Stimulated activated CD8-positive, alpha-beta memory T cell treated with anti-CD3 and anti-CD28 coated beads, Interleukin-4, amount 100 ng/mL, for 4 hours (primary cell): ENCODE data around the gene ANKRD35.

Experiments used
- DNase-seq, 2 donors: peaks; one replicate each; pipeline ENCODE4 v3.0.0-alpha.2; 2020; ENCODE audit warnings: low read depth in 2 of 2, low spot score in 1 of 2

Gene ANKRD35

DNA sequence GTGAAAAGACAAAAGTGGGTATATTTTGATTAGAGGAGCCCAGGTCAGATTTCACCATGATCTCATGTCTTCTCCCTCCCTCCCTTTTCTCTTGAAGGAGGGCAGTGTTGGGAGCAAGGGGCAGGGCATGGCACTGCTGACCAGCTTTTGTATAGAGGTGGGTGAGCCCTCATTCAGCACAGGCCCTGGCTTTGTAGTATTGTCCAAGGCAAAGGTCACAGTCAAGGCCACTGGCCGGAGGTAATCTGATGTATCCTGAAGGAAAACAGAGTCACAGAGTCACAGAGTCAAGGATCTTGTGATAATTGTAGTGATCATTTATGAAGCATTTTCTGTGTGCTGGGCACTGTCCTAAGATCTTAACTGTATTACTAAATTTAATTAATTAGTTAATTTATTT, 12.3 kb upstream of the ANKRD35 start:
- no peak for DNase-seq

GRCh38 chr1:145895471-145895870, 9.8 kb upstream of the ANKRD35 start:
- DNase-seq = no peak

GRCh38 chr1:145893306-145894055, 7.8 kb upstream of the ANKRD35 start:
- no peak for DNase-seq

DNA sequence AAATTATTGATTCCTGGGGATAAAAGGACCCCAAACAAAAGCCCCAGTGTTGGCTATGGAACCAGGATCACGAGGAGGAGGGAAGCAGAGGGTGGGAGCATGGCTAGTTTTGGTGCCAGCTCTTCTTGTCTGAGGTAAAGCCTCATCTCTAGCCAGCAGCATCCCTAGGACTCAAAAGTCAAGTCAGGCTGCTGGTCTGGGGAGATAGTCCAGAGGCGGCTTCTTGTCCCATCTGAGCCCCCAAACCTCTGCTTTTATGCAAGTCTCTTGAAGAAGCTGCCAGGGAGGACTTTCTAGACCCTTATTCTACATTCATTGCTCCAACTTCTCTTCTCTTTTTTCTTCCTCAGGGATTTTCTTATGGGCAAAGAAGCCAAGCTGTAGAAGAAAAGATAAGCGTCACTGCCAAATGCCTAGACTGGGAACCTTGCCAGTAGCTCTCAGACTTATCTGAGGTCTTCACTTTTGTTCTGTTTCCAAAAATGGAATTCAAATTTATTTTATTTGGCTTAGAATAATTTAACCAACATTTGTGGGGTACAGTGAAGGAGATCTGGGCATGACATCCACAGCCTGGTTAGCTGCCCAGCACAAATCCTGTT, 6.9 kb upstream of the ANKRD35 start:
- DNase-seq = no peak

GRCh38 chr1:145891587-145892485, 6.2 kb upstream of the ANKRD35 start:
- no peak for DNase-seq

- no peak for DNase-seq
These were observed 5.5 kb upstream of the ANKRD35 start for GRCh38 chr1:145891143-145891542.

DNA sequence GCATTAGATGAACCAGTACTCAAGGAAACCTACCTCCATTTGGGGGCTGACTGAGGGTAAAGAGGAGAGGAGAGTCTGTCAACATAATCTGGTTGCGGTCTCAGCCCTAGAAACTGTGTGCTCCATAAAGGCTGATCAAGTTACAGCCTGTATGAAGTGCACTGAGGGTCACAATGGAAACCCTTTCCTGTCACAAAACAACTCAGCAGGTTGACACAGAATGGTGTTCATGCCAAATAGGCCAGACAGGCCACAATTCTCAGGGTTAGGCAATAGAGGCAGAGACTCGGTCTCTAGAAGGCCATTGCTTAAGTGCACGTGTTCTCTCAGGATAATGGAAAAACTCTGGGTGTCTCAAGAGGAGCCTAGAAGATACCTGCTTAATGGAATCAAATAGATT, 4.1 kb upstream of the ANKRD35 start:
- DNase-seq = no peak

GRCh38 chr1:145887631-145888030, 2.0 kb upstream of the ANKRD35 start:
- DNase-seq = no peak

- no peak for DNase-seq
These were observed 1.1 kb upstream of the ANKRD35 start for GRCh38 chr1:145886816-145887215.

- no peak for DNase-seq
These were observed 724 bp upstream of the ANKRD35 start for GRCh38 chr1:145886390-145886789.

GRCh38 chr1:145884675-145885074, 991 bp downstream of the ANKRD35 start:
- no peak for DNase-seq

GRCh38 chr1:145879775-145880174, 5.9 kb downstream of the ANKRD35 start:
- DNase-seq = no peak

DNA sequence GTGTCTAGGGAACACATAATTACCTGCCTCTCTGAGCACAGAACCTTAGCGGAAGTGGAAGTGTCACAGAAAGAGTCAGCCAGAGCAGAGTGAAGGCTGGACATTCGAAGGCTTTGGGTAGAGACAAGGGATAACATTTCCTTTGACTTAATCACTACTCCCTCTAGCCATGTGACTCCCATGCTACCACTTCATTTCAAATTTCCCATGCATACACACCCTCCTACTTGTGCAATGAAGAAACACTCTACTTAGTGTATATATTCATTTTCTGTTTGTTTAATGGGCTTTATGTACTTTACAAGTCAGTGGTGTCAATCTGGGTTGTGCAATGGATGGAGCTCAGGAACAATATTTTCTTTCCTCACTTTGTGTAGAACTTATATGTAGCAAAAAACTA, 6.9 kb downstream of the ANKRD35 start:
- DNase-seq = no peak

- DNase-seq = no peak
These were observed 7.7 kb downstream of the ANKRD35 start for GRCh38 chr1:145877923-145878486.

- no peak for DNase-seq
These were observed 11.0 kb downstream of the ANKRD35 start for GRCh38 chr1:145874646-145875045.

DNA sequence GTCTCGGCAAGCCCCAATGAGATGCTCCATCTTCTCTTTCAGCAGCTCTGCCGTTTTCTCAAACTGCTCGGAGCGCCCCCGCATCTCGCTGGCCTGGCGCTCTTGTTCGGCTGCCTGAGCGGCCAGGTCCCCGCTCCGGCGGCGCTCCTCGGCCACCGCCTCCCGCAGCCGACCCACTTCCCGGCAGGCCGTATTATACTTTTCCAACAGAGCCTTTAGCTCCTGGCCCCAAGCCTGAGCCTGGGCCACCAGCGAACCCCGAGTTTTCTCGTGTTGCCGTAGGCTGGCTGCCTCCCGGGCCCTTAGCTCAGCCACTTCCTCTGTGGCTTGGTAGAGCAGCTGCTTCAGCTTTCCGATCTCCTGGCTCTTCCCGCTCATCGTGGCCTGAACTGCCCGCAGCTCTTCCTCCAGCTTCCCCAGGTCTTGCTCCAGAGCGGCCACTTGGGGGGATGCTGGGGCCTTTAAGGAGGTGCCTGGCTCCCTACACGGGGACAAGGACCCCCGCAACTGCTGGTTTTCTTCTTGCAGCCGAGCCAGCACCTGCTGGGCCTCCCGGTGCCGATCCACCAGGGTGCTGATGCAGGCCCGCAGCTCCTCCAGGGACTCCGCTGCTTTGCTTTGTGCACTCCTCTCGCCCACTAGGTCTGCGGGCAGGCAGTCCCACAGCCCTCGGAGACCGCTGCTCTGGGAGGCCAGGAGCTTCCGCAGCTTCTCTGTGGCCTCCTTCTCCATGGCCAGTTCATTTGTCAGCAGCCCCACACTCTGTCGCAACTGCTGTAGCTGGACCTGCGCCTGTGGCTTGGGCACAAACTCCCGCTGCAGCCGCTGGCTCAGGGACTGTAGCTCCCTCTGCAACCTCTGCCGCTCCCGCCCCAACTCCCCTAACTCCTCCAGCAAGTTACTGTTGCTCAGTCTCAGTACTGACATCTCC, 13.4 kb downstream of the ANKRD35 start:
- DNase-seq = no peak

- DNase-seq = no peak
These were observed 17.4 kb downstream of the ANKRD35 start for GRCh38 chr1:145868232-145868631.

DNA sequence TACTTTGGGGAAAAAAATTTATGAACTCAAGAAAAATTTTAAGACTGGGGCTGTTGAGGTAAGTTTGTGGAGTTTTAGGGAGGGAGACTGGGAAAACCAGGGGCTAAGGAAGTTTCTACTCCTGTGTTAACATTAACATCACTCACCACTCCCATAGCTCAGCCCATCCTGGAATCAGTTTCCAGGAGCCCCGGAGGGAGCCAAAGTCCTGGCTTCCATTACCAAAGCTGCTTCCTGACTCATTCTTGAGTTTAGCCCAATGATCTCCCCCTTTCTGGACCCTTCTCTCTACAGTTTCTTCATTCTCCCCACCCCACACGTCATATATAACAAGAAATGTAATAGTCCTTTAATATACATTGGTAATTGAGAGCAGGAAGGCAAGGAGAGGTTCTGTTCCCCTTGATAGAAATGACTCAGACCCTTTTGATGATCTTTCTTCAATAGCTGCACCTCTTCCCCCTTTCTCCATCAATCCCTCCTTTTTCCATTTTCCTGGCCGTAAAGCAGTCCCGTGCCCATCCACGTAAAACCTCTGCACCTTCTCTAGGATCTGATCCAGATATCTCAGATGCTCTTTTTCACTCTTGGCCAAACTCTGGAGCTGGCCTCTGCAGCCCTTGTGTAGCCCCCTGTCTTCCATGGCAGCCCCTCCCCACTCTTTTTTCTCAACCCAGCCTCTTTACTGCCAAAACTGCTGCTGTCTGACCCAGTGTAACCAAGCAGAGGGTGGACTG, 22.2 kb downstream of the ANKRD35 start:
- DNase-seq = no peak

DNA sequence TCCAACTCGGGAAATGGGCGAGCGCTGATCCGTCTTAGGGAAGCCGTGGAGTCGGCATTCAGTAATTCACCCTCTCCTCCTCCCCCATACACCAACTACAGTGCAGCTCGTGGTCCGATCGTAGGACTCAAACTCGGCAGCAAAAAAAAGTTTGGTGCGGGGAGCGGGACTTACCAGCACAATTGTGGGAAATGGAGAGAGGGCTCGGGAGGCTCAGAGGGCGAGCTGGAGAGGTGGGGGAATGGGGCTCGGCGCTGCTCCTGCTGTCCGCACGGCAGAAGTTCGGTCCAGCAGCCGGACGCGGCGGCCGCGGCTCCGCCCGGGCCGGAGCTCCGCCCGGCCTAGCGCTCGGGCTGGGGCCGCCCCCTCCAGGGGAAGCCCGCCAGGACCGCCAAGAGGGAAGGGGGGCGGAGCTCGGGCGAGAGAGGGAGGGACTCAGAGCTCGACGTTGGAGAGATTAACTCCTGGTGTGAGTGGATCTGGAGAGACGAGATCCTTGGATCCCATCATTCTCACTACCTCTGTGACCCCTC, 26.1 kb downstream of the ANKRD35 start:
- peak; percentile 48 to 64 for DNase-seq
